Keratinocyte (primary cell): ENCODE data around the gene RRP1.

Experiments used
- CTCF ChIP-seq, 3 experiments: IDR thresholded peaks in 1 of 3; conservative IDR thresholded peaks in 1 of 3; optimal IDR thresholded peaks in 1 of 3; 2 replicates in 2 of 3; 3 replicates in 1 of 3; pipeline versions ENCODE3 to v1.5.1; 2011; ENCODE audit warnings: low read length in 3 of 3, mild to moderate bottlenecking in 3 of 3, moderate library complexity in 2 of 3, control low read depth in 1 of 3, inconsistent platforms in 1 of 3; ENCODE audit not compliant: insufficient read depth in 2 of 3; ENCODE audit errors: extremely low read depth in 1 of 3
- EZH2 ChIP-seq: IDR thresholded peaks from one replicate; pipeline ENCODE4 v1.6.1; 2012; ENCODE audit warnings: inconsistent platforms, mild to moderate bottlenecking, low read length, moderate library complexity

- TF ChIP-seq CTCF (optimal IDR thresholded peaks at IDR 0.05 in 1 of 3, IDR thresholded peaks at IDR 0.05 in 1 of 3, conservative IDR thresholded peaks at IDR 0.05 in 1 of 3; ENCODE audit: extremely low read depth in 1 of 3, insufficient read depth in 2 of 3, low read length in 3 of 3) (no peak), EZH2 (no peak)
Measured at GRCh38 chr21:43767498-43767983, 21.8 kb upstream of the RRP1 start.
